ENCODE measurements around the gene EME1. TPM values are rescaled to one million over a fixed set of nuclear protein-coding genes. Genes with fewer than 3 reads are reported as not detected.
A peak's percentile ranks its signal among the peaks of the same experiment; 100 is the strongest.

The EME1 gene
- total and polyA plus RNA-seq, 2 of the 13 experiments (the other 11 are each of a cell fraction or from before 2014, with no cell fraction given) = 20.7 to 24.6 TPM

- TF ChIP-seq HNF1B (CRISPR knock-in tag; IDR thresholded peaks at IDR 0.05) = peak; percentile 60; the same call in 1 of the 2 replicates
- TF ChIP-seq ZBTB33 (CRISPR knock-in tag; IDR thresholded peaks at IDR 0.05) = 0 out of 2 replicates have a peak, but pooled peaks have one; percentile 19
- no peak for TF ChIP-seq TEAD2 (CRISPR knock-in tag; IDR thresholded peaks at IDR 0.05)
- TF ChIP-seq TEAD3 (CRISPR knock-in tag; optimal IDR thresholded peaks at IDR 0.05; ENCODE audit: borderline replicate concordance) = peak; percentile 87
- peak; percentile 27 for TF ChIP-seq PHF5A (CRISPR knock-in tag; IDR thresholded peaks at IDR 0.05; ENCODE audit: low read depth, unreplicated experiment)
- peak; percentile 80 for TF ChIP-seq ZNF574 (CRISPR knock-in tag; IDR thresholded peaks at IDR 0.05)
- TF ChIP-seq MXI1 (IDR thresholded peaks at IDR 0.05; ENCODE audit: borderline replicate concordance, low read depth, low read length) = peak; percentile 55; the same call in 1 of the 3 replicates
- TF ChIP-seq GMEB1 (CRISPR knock-in tag; IDR thresholded peaks at IDR 0.05; ENCODE audit: borderline replicate concordance) = peak; percentile 59; the same call in 1 of the 2 replicates
- peak; percentile 61; the same call in 1 of the 2 replicates for TF ChIP-seq REPIN1 (CRISPR knock-in tag; IDR thresholded peaks at IDR 0.05; ENCODE audit: borderline replicate concordance, low read depth)
- TF ChIP-seq SSRP1 (CRISPR knock-in tag; IDR thresholded peaks at IDR 0.05) = peak; percentile 88
- TF ChIP-seq ISX (CRISPR knock-in tag; conservative IDR thresholded peaks at IDR 0.05) = no peak
- 0 out of 2 replicates have a peak, but pooled peaks have one; percentile 43 for TF ChIP-seq MTERF4 (CRISPR knock-in tag; IDR thresholded peaks at IDR 0.05)
- peak; percentile 72; the same call in 1 of the 2 replicates for TF ChIP-seq ZNF598 (CRISPR knock-in tag; IDR thresholded peaks at IDR 0.05; ENCODE audit: borderline replicate concordance)
- TF ChIP-seq ZFP41 (CRISPR knock-in tag; IDR thresholded peaks at IDR 0.05; ENCODE audit: borderline replicate concordance) = 0 out of 2 replicates have a peak, but pooled peaks have one; percentile 19
Measured at GRCh38 chr17:50361561-50362480, 11.2 kb upstream of the EME1 start (continued).
